Gastrocnemius medialis (tissue), 4 donors: ENCODE measurements around the gene ATP6V1B1. TPM values are rescaled to one million over a fixed set of nuclear protein-coding genes. Genes with fewer than 3 reads are reported as not detected.

Source experiments
- ATAC-seq, 2 donors: fragments of 150-250 bp; one replicate each; pipeline ENCODE4 v1.9.1; 2016
- DNase-seq, 2 donors: peaks; one replicate each; pipeline ENCODE4 v3.0.0-alpha.2; 2019
- H3K27ac ChIP-seq, 4 donors: fragments of 200-600 bp; sonication (generic); 1 replicate in 1 of 4; 2 replicates in 3 of 4; pipeline ENCODE4 v1.5.1; 2016 to 2018; ENCODE audit warnings: mild to moderate bottlenecking in 2 of 4, moderate library complexity in 1 of 4
- H3K27me3 ChIP-seq, 3 donors: fragments of 200-600 bp; sonication (generic) in 2 of 3; 1 replicate in 1 of 3; 2 replicates in 2 of 3; pipeline versions ENCODE4 v1.5.1 to v1.6.0; 2016 to 2019; ENCODE audit warnings: mild to moderate bottlenecking in 1 of 3, moderate library complexity in 1 of 3
- H3K36me3 ChIP-seq, 2 donors: fragments of 200-600 bp; sonication (generic) in 1 of 2; one replicate each; pipeline ENCODE4 v1.5.1; 2017 to 2018
- H3K4me1 ChIP-seq, 2 donors: fragments of 200-600 bp; sonication (generic) in 1 of 2; one replicate each; pipeline ENCODE4 v1.5.1; 2016 to 2017; ENCODE audit warnings: mild to moderate bottlenecking in 2 of 2
- H3K4me3 ChIP-seq, 4 donors: fragments of 200-600 bp; sonication (generic) in 3 of 4; 1 replicate in 1 of 4; 2 replicates in 3 of 4; pipeline ENCODE4 v1.5.1; 2016 to 2019; ENCODE audit warnings: mild to moderate bottlenecking in 2 of 4
- H3K9me3 ChIP-seq, 3 donors: fragments of 200-600 bp; sonication (generic) in 2 of 3; 1 replicate in 1 of 3; 2 replicates in 2 of 3; pipeline ENCODE4 v1.5.1; 2016 to 2019
- CTCF ChIP-seq, 5 experiments: fragments of 450-650 bp in 3 of 5; fragments of 200-600 bp in 2 of 5; sonication (generic) in 2 of 5; IDR thresholded peaks in 4 of 5; conservative IDR thresholded peaks in 1 of 5; 1 replicate in 4 of 5; 2 replicates in 1 of 5; pipeline ENCODE4 v1.5.1; 2016 to 2019; ENCODE audit warnings: antibody characterized with exemption in 5 of 5, mild to moderate bottlenecking in 3 of 5, moderate library complexity in 3 of 5
- POLR2A ChIP-seq, 2 donors: fragments of 450-650 bp; IDR thresholded peaks; one replicate each; pipeline ENCODE4 v1.6.1; 2017; ENCODE audit warnings: antibody characterized with exemption in 2 of 2, mild to moderate bottlenecking in 2 of 2, moderate library complexity in 2 of 2
- in situ Hi-C, 4 donors: fragments of 200-750 bp; cut with MboI; loops; one replicate each; pipeline versions ENCODE4 v1.15.0 to v1.8.0; 2017; ENCODE audit warnings: low sequenced_read_pairs in 4 of 4
- intact Hi-C: fragments of 100-400 bp; cut with DNase I; formaldehyde crosslinking; loops from one replicate; pipeline ENCODE4 v1.15.1; 2023; ENCODE audit warnings: low total_unique reads
- total RNA-seq, 4 donors: library from RNA; depleted of rRNA; stranded (reverse); fragments of >200 nt; gene quantifications; one replicate each; pipeline versions ENCODE4 v1.1.0 to v1.2.3, GENCODE V29; 2016

Gene ATP6V1B1
- total RNA-seq, 4 donors from 2014 or later: 2.3 TPM; not detected in 3

- in situ Hi-C loops (no loop called here), intact Hi-C loops (no loop called here)
- ATAC-seq: no peak
- no peak for TF ChIP-seq CTCF (IDR thresholded peaks at IDR 0.05 in 4 of 5, conservative IDR thresholded peaks at IDR 0.05 in 1 of 5)
- TF ChIP-seq POLR2A (IDR thresholded peaks at IDR 0.05): no peak
- no peaks in the 10 kb centered on the region for H3K36me3 ChIP-seq
- no peak overlapping the region for H3K4me3 ChIP-seq
- no peak for DNase-seq
- H3K9me3 ChIP-seq: no peaks in the 10 kb centered on the region
- H3K27me3 ChIP-seq: peaks cover 19 to 25% (median 20%) of the 10 kb centered on the region in 3 donors
- H3K4me1 ChIP-seq: peaks cover 0 to 3% of the 10 kb centered on the region in 2 donors
- H3K27ac ChIP-seq: no peak overlapping the region
Observed at GRCh38 chr2:70960833-70961647, 25.3 kb downstream of the ATP6V1B1 start.

- Histone ChIP-seq H3K9me3 (no peaks in the 10 kb centered on the region), H3K36me3 (no peaks in the 10 kb centered on the region), H3K4me1 (peaks cover 0 to 3% of the 10 kb centered on the region in 2 donors), H3K27ac (no peak overlapping the region), H3K4me3 (no peak overlapping the region), H3K27me3 (peaks cover 19 to 25% (median 20%) of the 10 kb centered on the region in 3 donors)
- ATAC-seq (no peak), DNase-seq (no peak)
- no peak for TF ChIP-seq CTCF (IDR thresholded peaks at IDR 0.05 in 4 of 5, conservative IDR thresholded peaks at IDR 0.05 in 1 of 5)
- intact Hi-C loops (no loop called here), in situ Hi-C loops (no loop called here)
Observed at GRCh38 chr2:70961648-70961994, 25.9 kb downstream of the ATP6V1B1 start.

GRCh38 chr2:70962211-70962884, 26.6 kb downstream of the ATP6V1B1 start:
- no peak for TF ChIP-seq CTCF (IDR thresholded peaks at IDR 0.05 in 4 of 5, conservative IDR thresholded peaks at IDR 0.05 in 1 of 5)
- no peak for TF ChIP-seq POLR2A (IDR thresholded peaks at IDR 0.05)
- no peak overlapping the region for H3K27ac ChIP-seq
- no peaks in the 10 kb centered on the region for H3K36me3 ChIP-seq
- ATAC-seq: no peak
- H3K4me1 ChIP-seq: peaks cover 0 to 3% of the 10 kb centered on the region in 2 donors
- in situ Hi-C loops (no loop called here), intact Hi-C loops (no loop called here)
- no peaks in the 10 kb centered on the region for H3K9me3 ChIP-seq
- no peak overlapping the region for H3K4me3 ChIP-seq
- DNase-seq: no peak
- H3K27me3 ChIP-seq: peaks cover 19 to 25% (median 20%) of the 10 kb centered on the region in 3 donors

GRCh38 chr2:70962885-70963878, 27.5 kb downstream of the ATP6V1B1 start:
- Histone ChIP-seq H3K36me3 (no peaks in the 10 kb centered on the region), H3K27ac (no peak overlapping the region), H3K27me3 (peaks cover 19 to 22% (median 20%) of the 10 kb centered on the region in 3 donors), H3K4me3 (no peak overlapping the region), H3K4me1 (peaks cover 0 to 3% of the 10 kb centered on the region in 2 donors), H3K9me3 (no peaks in the 10 kb centered on the region)
- intact Hi-C loops: no loop called here
- in situ Hi-C loops: no loop called here
- ATAC-seq: no peak
- no peak for DNase-seq
- TF ChIP-seq CTCF (IDR thresholded peaks at IDR 0.05 in 4 of 5, conservative IDR thresholded peaks at IDR 0.05 in 1 of 5): no peak
- no peak for TF ChIP-seq POLR2A (IDR thresholded peaks at IDR 0.05)
